HG02943 (cell line): Measurements from ENCODE around the gene TAL2.
"Not testable (repeated sequence)": the region's sequence is repeated elsewhere in the genome, so short reads cannot be mapped to it uniquely, and the experiment has no call there.

Source experiments
- ATAC-seq: cut with Tn5 transposase; IDR thresholded peaks from one replicate; pipeline ENCODE4 v1.9.1; 2021; ENCODE audit warnings: mild to moderate bottlenecking, low read depth, moderate library complexity; ENCODE audit not compliant: unreplicated experiment

The TAL2 gene

GRCh38 chr9:105703638-105704037 is 41.4 kb downstream of the TAL2 start:
- not testable (repeated sequence) for ATAC-seq

GRCh38 chr9:105706156-105706555 is 43.9 kb downstream of the TAL2 start:
- no peak for ATAC-seq

GRCh38 chr9:105708405-105708804 is 46.1 kb downstream of the TAL2 start:
- no peak for ATAC-seq

- ATAC-seq = no peak
Observed at GRCh38 chr9:105710638-105711037, 48.4 kb downstream of the TAL2 start.

- no peak for ATAC-seq
Observed at GRCh38 chr9:105711867-105712266, 49.6 kb downstream of the TAL2 start.

- no peak for ATAC-seq
Observed at GRCh38 chr9:105712297-105712696, 50.0 kb downstream of the TAL2 start.
